ENCODE measurements around the gene MLEC. TPM values are rescaled to one million over a fixed set of nuclear protein-coding genes. Genes with fewer than 3 reads are reported as not detected.

Gene MLEC
- total RNA-seq, 1 donor from 2014 or later: 27.4 TPM

DNA sequence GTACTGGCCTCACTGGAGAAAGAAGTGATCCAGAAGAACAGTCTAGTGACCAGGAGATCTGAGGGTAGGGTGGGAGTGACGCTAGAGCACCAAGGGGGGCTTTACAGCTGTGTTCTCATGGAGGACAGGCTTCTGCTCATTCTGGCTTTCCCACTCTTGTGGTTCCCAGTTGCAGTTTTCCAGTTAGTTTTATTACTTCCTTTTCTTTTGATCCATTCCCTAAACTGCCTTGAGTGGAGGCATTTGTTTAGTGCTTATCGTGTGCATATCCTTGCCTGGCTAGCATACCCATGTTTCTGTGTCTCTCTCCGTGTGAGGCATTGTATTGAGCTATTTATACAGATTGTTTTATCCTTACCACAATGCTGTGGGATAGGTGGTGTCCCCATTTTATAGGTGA lies 4.0 kb downstream of the MLEC start:
- no peak for DNase-seq (ENCODE audit: low read depth in 2 of 2)

DNA sequence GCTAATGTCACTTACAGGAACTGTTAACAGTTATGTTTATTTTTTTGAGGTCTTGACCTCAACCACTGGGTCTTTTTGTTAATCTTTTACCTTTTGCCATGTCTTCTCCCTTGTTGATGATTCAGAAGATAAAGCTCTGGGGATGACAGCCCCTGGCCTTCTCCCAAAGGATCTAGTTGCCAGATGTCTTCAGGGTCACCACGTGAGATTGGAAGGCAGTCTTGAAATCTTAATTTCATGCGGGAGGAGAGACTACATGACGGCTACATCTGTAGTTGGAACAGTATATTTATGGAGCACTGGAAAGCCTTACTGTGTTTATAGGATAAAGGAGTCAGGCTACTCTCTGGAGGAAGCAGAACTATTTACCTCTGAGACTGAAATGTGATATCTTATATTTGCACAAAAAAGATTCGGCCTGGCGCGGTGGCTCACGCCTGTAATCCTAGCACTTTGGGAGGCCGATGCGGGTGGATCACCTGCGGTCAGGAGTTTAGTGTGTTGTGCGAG lies 5.6 kb downstream of the MLEC start:
- peak in 1 of 2 donors; percentile 46 for DNase-seq (ENCODE audit: low read depth in 2 of 2)

DNA sequence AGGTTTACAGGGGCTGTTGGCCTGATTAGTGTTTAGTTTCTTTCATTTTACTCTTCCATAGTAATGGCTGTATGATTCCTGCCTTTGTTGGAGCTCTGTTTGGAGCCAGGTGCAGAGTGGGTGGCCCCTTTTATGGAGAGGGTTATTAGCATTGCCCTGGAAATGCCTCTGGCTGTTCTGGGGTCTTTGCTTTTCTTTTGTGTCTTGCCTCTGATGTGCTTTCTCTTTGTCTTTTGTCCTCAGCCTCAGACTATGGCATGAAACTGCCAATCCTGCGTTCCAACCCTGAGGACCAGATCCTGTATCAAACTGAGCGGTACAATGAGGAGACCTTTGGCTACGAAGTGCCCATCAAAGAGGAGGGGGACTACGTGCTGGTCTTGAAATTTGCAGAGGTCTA lies 6.9 kb downstream of the MLEC start:
- no peak for DNase-seq (ENCODE audit: low read depth in 2 of 2)

- no peak for DNase-seq (ENCODE audit: low read depth in 2 of 2)
These were observed 9.7 kb downstream of the MLEC start for GRCh38 chr12:120696626-120697025.

- DNase-seq (ENCODE audit: low read depth in 2 of 2): no peak
These were observed 10.4 kb downstream of the MLEC start for GRCh38 chr12:120697344-120697743.

DNA sequence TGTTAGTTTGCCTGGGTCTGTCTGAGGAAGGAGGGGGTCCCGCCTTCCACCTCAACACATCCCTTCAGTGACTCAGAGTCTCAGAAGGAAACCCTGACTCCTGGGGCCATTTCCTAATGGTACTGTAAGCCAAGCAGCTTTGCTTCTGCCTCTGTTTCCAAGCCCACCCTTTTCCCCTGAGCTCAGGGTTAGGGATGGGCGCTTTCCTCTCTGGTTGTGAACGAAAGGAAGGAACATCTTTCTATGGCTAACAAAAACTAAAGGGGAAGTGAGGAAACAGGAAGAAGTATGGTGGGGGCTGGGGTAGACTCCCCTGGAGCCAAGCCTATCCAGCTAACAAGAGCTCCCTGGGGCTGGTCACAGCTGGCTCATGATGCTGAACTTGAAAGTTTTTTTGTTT lies 11.7 kb downstream of the MLEC start:
- peak in 1 of 2 donors; percentile 72 for DNase-seq (ENCODE audit: low read depth in 2 of 2)

DNA sequence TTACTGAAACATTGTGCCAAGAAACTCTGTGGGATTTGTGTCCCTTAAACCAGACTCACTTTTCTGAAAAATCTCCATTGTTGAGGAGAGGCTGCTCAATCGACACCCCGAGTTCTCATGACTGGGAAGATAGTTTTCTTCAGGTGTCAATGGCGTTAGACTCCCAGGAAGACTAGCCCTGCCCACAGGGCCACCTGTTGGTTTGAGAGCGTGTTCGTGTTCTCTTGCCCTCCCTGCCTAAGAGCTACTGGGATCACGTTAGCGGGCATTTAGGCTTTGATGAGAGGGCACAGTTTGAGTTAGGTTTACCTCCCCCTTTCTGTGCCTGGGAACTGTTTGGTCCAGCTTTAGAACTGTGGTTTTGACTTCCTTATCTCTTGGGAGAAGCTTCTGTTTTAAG lies 12.6 kb downstream of the MLEC start:
- no peak for DNase-seq (ENCODE audit: low read depth in 2 of 2)

DNA sequence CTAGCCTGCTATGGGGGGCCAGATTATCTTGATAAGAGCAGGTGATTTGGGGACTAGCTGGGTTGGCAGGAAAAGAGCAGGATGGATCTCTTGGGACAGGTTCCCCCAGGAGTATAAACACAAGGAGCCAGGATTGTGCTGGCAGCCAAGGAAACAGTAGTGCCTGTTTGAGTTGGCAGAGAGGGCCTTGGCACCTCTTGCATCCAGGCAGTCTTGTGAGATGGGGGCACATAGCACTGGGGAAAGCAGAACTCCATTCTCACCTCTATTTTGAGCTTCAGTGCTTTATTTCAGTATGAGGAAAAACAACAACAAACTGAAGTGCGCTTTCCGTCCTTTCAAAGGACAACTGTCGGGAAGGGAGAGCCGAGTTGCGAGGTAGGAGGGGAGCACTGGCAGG lies 13.9 kb downstream of the MLEC start:
- DNase-seq (ENCODE audit: low read depth in 2 of 2): no peak

DNA sequence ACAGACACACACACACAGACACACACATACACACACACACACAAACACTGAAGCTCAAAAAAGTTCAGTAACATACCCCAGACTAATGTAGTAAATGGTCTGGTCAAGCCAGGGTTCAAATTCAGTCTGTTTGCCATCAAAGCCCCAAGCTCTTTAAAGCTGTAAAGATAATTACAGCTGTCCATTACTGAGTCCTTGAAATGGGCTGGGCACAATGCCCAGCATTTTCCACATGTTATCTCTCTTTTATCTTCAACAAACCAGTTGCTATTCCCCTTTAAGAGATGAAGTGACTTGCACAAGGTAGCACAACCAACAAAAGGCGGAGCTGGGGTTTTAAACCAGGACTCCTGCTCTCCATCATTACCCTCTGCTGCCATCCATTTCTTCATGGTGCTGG lies 15.7 kb downstream of the MLEC start:
- DNase-seq (ENCODE audit: low read depth in 2 of 2): no peak

DNA sequence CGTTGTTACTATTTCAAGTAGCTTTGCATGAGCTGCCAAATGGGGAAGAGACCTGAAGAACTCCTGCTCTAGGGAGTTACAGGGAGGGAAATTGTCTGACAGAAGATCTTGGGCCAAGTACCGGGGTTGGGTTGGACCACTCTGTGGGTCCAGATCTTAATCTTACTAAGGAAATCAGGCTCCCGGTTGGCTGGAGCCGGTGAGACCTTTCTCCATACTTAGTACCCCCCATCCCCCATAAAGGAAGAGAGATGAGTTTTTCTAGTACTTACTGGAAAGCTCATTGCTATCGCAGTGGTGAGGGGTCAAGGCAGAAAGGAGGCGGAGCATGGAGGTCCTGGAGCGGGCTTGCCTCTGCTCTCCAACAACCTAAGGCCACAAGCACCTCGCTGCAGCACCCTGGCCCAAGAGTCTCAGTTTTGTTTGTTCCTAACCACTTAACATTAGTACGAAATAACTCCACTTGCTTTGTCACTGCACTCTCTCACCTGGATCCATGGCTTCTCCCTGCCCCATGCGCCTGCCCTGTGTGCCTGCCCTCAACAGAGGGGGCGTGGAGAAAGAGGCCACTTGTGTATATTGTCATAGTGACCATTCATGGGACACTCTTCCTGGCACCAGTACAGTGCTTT lies 16.5 kb downstream of the MLEC start:
- no peak for DNase-seq (ENCODE audit: low read depth in 2 of 2)

GRCh38 chr12:120705618-120706017 lies 18.7 kb downstream of the MLEC start:
- no peak for DNase-seq (ENCODE audit: low read depth in 2 of 2)

GRCh38 chr12:120706029-120706428 lies 19.1 kb downstream of the MLEC start:
- no peak for DNase-seq (ENCODE audit: low read depth in 2 of 2)

- no peak for DNase-seq (ENCODE audit: low read depth in 2 of 2)
These were observed 21.7 kb downstream of the MLEC start for GRCh38 chr12:120708651-120709050.

DNA sequence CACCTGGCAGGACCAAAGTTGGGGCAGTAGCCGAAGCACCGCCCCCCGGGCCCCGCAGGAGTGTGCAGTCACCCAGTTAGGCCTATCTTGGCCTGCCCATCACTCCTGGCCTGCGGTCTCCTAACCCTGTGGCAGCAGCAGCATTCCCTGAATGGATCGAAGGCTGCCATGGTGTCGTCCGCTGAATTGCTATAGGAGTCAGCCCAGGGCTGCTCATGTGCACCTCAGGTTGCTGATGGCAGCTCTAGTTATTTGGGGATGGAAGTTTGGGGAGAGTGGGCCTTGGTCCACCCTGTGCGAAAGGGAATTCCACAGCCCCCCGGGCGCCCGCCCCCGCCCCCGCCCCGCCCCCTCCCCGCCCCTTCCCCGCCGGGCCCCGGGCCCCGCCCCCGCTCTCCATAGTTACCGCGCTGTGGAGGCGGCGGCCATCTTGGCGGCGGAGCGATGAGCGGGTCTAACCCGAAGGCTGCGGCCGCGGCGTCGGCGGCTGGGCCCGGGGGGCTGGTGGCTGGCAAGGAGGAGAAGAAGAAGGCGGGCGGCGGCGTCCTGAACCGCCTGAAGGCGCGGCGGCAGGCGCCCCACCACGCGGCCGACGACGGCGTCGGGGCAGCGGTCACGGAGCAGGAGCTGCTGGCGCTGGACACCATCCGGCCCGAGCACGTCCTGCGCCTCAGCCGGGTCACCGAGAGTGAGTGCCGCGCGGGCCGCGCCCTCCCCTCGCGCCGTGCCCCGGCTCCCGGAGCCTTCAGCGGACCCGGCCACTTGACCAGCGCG lies 23.3 kb downstream of the MLEC start, which contains the start of gene UNC119B:
Gene UNC119B, plus strand, starts transcription at position 428 of the 774 bp plus-strand sequence. Its CDS starts 17 bp downstream, at position 445.
- DNase-seq (ENCODE audit: low read depth in 2 of 2): peak; percentile 59 to 61

- DNase-seq (ENCODE audit: low read depth in 2 of 2): no peak
These were observed 23.9 kb downstream of the MLEC start for GRCh38 chr12:120710805-120711296.

- no peak for DNase-seq (ENCODE audit: low read depth in 2 of 2)
These were observed 24.5 kb downstream of the MLEC start for GRCh38 chr12:120711411-120711810.

DNA sequence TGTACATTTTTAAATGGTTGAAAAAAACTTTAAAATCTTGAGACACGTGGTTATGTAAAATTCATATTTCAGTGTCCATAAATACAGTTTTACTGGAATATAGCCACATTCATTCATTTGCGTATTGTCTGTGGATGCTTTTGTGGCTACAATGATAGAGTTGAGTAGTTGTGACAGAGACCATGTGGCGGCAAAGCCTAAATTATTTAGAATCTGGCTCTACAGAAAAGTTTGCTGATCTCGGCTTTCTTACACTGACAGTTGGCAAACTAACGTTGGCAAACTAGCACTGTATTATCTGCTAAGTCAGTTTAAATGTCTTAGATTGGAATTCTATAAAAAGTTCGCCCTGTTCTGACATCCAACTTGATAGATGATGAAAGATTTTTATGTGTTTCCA lies 25.7 kb downstream of the MLEC start:
- no peak for DNase-seq (ENCODE audit: low read depth in 2 of 2)

- peak; percentile 87 for DNase-seq (ENCODE audit: low read depth in 2 of 2)
These were observed 27.0 kb downstream of the MLEC start for GRCh38 chr12:120713861-120714482.

- no peak for DNase-seq (ENCODE audit: low read depth in 2 of 2)
These were observed 31.1 kb downstream of the MLEC start for GRCh38 chr12:120718055-120718454.

DNA sequence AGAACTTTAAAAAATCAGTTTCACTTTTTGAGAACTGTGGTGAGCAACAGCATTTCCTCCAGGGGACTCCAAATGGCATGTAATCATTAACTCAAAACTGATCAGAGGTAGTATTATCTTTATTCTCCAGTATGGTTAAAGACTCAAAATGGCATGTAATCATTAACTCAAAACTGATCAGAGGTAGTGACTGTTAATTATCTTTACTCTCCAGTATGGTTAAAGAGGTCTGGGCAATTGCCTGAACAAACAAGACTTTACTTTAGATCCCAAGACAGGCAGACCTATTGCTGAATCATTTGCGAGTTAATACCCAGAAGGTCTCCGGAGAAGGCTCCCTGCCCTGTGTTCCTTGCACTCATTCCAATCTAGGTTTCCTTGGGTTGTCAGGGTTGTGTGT lies 32.1 kb downstream of the MLEC start:
- DNase-seq (ENCODE audit: low read depth in 2 of 2): no peak

DNA sequence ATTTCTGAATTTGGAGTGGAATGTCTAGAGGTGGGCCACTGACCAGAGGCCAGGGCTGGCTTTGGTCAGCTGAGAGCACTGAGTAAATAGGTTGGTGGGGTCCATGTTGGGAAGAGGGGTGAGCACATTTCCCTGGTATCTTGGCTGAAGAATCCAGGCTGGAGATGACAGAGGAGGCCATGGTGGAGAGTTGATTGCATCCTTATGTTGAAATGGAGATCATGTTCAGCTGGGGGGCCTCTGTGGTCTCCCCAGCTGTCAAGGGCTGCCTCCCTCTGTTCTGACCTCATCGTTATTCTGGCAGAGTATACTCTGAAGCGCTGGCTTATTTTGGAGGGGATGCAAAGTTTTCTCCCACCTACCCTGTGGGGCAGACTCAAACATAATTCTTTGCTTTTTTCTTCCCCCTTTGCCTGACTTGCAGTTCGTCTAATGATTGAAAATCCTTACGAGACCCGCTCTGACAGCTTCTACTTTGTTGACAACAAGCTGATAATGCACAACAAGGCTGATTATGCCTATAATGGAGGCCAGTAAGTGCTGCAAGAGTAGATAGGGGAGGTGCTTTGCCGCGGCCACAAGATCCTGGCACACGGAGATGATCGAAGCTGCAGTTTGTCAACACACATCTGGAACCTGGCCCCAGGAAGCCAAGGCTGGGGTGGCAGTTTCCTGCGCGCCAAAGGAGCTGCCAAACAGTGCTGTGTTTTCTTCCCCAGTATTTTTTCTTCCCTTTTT lies 32.7 kb downstream of the MLEC start:
- no peak for DNase-seq (ENCODE audit: low read depth in 2 of 2)

Measured in lung microvascular endothelial cell (primary cell).